HepG2 (cell line): ENCODE data around the gene PSMD9. TPM values are rescaled to one million over a fixed set of nuclear protein-coding genes. Genes with fewer than 3 reads are reported as not detected.
A peak's percentile ranks its signal among the peaks of the same experiment; 100 is the strongest.

ENCODE experiments used
- CBFB ChIP-seq: sonication (generic); formaldehyde crosslinking; IDR thresholded peaks from 2 replicates; pipeline ENCODE4 v1.4.0; 2020; ENCODE audit warnings: missing genetic modification reagents
- CCAR2 ChIP-seq: fragments of 200-400 bp; formaldehyde crosslinking; optimal IDR thresholded peaks from 2 replicates; pipeline ENCODE3; 2018; ENCODE audit warnings: low read depth, mild to moderate bottlenecking, low read length, moderate library complexity
- FOXA3 ChIP-seq: IDR thresholded peaks from 2 replicates; pipeline ENCODE4 v1.6.1; 2016; ENCODE audit warnings: missing genetic modification reagents, missing compliant biosample characterization
- GLI4 ChIP-seq: sonication (generic); formaldehyde crosslinking; IDR thresholded peaks from 2 replicates; pipeline ENCODE4 v1.5.1; 2020; ENCODE audit warnings: missing genetic modification reagents, mild to moderate bottlenecking, moderate library complexity, borderline replicate concordance
- JUN ChIP-seq: sonication (generic); formaldehyde crosslinking; IDR thresholded peaks from 2 replicates; pipeline ENCODE4 v1.4.0; 2020; ENCODE audit warnings: mild to moderate bottlenecking, missing genetic modification reagents
- KMT2A ChIP-seq: sonication (generic); formaldehyde crosslinking; IDR thresholded peaks from 2 replicates; pipeline ENCODE4 v1.4.0; 2020; ENCODE audit warnings: missing genetic modification reagents
- MBD4 ChIP-seq: IDR thresholded peaks from 2 replicates; pipeline ENCODE4 v1.6.1; 2012; ENCODE audit warnings: low read length, inconsistent platforms, borderline replicate concordance
- MEF2D ChIP-seq: sonication (generic); formaldehyde crosslinking; IDR thresholded peaks from 2 replicates; pipeline ENCODE4 v1.5.1; 2020; ENCODE audit warnings: mild to moderate bottlenecking, missing genetic modification reagents
- PAWR ChIP-seq: sonication (generic); formaldehyde crosslinking; IDR thresholded peaks from 2 replicates; pipeline ENCODE4 v1.4.0; 2020; ENCODE audit warnings: missing genetic modification reagents, mild to moderate bottlenecking, borderline replicate concordance
- TBL1XR1 ChIP-seq: fragments of 150-350 bp; IDR thresholded peaks from 2 replicates; pipeline ENCODE4 v1.6.1; 2014; ENCODE audit warnings: borderline replicate concordance, low read length; ENCODE audit not compliant: partially characterized antibody
- TOE1 ChIP-seq: sonication (generic); formaldehyde crosslinking; IDR thresholded peaks from 2 replicates; pipeline ENCODE4 v1.4.0; 2020; ENCODE audit warnings: mild to moderate bottlenecking, missing genetic modification reagents
- ZSCAN29 ChIP-seq: sonication (generic); formaldehyde crosslinking; conservative IDR thresholded peaks from 2 replicates; pipeline ENCODE4 v1.4.0; 2020; ENCODE audit warnings: mild to moderate bottlenecking, missing genetic modification reagents
- polyA plus RNA-seq, 8 experiments: library from polyadenylated mRNA; depleted of rRNA in 3 of 8; stranded (reverse) in 7 of 8; unstranded in 1 of 8; fragments of >200 nt; fragmentation: Illumina TruSeq in 4 of 8; extraction: Trizol in 4 of 8; gene quantifications; 2 replicates each; pipeline versions ENCODE4 v1.2.1 to v1.2.3, GENCODE V29; 2011 to 2016; ENCODE audit warnings: low read depth in 4 of 8, missing spikeins in 1 of 8, mixed read lengths in 1 of 8; ENCODE audit not compliant: insufficient read depth in 1 of 8
- total RNA-seq, 5 experiments: library from RNA; depleted of rRNA; stranded (reverse); fragments of >200 nt; fragmentation: Illumina TruSeq; extraction: Trizol; gene quantifications; 2 replicates each; pipeline ENCODE4 v1.2.3, GENCODE V29; 2016; ENCODE audit warnings: low read depth in 1 of 5
- TF ChIP-seq, protein P1 (sequence below): sonication (generic); formaldehyde crosslinking; IDR thresholded peaks from 2 replicates; pipeline ENCODE4 v1.4.0; 2020; ENCODE audit warnings: missing genetic modification reagents
- TF ChIP-seq, protein P2 (sequence below): IDR thresholded peaks from 2 replicates; pipeline ENCODE4 v1.6.1; 2016
- TF ChIP-seq, protein P3 (sequence below), 2 experiments: fragments of 450-650 bp in 1 of 2; sonication (generic) in 1 of 2; formaldehyde crosslinking in 1 of 2; IDR thresholded peaks; 2 replicates each; pipeline versions ENCODE4 v1.6.1 to v1.8.0; 2016 to 2022; ENCODE audit warnings: antibody characterized with exemption in 1 of 2, mild to moderate bottlenecking in 1 of 2, missing genetic modification reagents in 1 of 2
- TF ChIP-seq, protein P4 (sequence below): sonication (generic); formaldehyde crosslinking; IDR thresholded peaks from 2 replicates; pipeline ENCODE4 v1.4.0; 2020; ENCODE audit warnings: missing genetic modification reagents

Gene PSMD9
- total and polyA plus RNA-seq, 2 of the 13 experiments (the other 11 are each of a cell fraction or from before 2014, with no cell fraction given), result 41.4 to 61.1 TPM

DNA sequence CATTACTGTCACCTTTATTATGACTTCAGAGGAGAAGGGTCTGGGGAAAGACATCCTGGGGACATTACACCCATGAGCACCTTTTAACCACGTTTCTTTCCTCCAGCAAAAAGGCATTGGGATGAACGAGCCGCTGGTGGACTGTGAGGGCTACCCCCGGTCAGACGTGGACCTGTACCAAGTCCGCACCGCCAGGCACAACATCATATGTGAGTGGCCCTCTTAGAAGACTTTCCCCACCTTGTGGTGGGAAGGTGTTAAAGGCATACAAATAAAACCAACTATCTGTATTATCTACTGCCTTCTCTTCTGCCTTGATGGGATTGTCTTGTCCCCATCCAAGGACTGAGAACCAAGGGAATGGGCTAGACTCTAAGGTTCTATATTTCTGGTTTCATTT lies 6.0 kb downstream of the PSMD9 start (continued):
- no peak for TF ChIP-seq CCAR2
- TF ChIP-seq JUN (CRISPR knock-in tag), result no peak
- no peak for TF ChIP-seq MEF2D (CRISPR knock-in tag)
- no peak for TF ChIP-seq CBFB
- TF ChIP-seq, protein P1, sequence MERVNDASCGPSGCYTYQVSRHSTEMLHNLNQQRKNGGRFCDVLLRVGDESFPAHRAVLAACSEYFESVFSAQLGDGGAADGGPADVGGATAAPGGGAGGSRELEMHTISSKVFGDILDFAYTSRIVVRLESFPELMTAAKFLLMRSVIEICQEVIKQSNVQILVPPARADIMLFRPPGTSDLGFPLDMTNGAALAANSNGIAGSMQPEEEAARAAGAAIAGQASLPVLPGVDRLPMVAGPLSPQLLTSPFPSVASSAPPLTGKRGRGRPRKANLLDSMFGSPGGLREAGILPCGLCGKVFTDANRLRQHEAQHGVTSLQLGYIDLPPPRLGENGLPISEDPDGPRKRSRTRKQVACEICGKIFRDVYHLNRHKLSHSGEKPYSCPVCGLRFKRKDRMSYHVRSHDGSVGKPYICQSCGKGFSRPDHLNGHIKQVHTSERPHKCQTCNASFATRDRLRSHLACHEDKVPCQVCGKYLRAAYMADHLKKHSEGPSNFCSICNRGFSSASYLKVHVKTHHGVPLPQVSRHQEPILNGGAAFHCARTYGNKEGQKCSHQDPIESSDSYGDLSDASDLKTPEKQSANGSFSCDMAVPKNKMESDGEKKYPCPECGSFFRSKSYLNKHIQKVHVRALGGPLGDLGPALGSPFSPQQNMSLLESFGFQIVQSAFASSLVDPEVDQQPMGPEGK (CRISPR knock-in tag), result peak; percentile 34; the same call in 1 of the 2 replicates
- TF ChIP-seq, protein P2, sequence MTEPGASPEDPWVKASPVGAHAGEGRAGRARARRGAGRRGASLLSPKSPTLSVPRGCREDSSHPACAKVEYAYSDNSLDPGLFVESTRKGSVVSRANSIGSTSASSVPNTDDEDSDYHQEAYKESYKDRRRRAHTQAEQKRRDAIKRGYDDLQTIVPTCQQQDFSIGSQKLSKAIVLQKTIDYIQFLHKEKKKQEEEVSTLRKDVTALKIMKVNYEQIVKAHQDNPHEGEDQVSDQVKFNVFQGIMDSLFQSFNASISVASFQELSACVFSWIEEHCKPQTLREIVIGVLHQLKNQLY (CRISPR knock-in tag), result no peak
- TF ChIP-seq FOXA3 (CRISPR knock-in tag), result peak; percentile 21; the same call in 1 of the 2 replicates
- TF ChIP-seq MBD4, result no peak
- TF ChIP-seq, protein P3, sequence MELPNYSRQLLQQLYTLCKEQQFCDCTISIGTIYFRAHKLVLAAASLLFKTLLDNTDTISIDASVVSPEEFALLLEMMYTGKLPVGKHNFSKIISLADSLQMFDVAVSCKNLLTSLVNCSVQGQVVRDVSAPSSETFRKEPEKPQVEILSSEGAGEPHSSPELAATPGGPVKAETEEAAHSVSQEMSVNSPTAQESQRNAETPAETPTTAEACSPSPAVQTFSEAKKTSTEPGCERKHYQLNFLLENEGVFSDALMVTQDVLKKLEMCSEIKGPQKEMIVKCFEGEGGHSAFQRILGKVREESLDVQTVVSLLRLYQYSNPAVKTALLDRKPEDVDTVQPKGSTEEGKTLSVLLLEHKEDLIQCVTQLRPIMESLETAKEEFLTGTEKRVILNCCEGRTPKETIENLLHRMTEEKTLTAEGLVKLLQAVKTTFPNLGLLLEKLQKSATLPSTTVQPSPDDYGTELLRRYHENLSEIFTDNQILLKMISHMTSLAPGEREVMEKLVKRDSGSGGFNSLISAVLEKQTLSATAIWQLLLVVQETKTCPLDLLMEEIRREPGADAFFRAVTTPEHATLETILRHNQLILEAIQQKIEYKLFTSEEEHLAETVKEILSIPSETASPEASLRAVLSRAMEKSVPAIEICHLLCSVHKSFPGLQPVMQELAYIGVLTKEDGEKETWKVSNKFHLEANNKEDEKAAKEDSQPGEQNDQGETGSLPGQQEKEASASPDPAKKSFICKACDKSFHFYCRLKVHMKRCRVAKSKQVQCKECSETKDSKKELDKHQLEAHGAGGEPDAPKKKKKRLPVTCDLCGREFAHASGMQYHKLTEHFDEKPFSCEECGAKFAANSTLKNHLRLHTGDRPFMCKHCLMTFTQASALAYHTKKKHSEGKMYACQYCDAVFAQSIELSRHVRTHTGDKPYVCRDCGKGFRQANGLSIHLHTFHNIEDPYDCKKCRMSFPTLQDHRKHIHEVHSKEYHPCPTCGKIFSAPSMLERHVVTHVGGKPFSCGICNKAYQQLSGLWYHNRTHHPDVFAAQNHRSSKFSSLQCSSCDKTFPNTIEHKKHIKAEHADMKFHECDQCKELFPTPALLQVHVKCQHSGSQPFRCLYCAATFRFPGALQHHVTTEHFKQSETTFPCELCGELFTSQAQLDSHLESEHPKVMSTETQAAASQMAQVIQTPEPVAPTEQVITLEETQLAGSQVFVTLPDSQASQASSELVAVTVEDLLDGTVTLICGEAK (IDR thresholded peaks at IDR 0.05), result no peak
- TF ChIP-seq, protein P3 (CRISPR knock-in tag; IDR thresholded peaks at IDR 0.05), result no peak
- no peak for TF ChIP-seq TOE1 (CRISPR knock-in tag)
- peak; percentile 18 for TF ChIP-seq TBL1XR1
- TF ChIP-seq PAWR, result no peak
- no peak for TF ChIP-seq ZSCAN29 (CRISPR knock-in tag)
- no peak for TF ChIP-seq KMT2A (CRISPR knock-in tag)
- TF ChIP-seq, protein P4, sequence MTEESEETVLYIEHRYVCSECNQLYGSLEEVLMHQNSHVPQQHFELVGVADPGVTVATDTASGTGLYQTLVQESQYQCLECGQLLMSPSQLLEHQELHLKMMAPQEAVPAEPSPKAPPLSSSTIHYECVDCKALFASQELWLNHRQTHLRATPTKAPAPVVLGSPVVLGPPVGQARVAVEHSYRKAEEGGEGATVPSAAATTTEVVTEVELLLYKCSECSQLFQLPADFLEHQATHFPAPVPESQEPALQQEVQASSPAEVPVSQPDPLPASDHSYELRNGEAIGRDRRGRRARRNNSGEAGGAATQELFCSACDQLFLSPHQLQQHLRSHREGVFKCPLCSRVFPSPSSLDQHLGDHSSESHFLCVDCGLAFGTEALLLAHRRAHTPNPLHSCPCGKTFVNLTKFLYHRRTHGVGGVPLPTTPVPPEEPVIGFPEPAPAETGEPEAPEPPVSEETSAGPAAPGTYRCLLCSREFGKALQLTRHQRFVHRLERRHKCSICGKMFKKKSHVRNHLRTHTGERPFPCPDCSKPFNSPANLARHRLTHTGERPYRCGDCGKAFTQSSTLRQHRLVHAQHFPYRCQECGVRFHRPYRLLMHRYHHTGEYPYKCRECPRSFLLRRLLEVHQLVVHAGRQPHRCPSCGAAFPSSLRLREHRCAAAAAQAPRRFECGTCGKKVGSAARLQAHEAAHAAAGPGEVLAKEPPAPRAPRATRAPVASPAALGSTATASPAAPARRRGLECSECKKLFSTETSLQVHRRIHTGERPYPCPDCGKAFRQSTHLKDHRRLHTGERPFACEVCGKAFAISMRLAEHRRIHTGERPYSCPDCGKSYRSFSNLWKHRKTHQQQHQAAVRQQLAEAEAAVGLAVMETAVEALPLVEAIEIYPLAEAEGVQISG, result peak; percentile 35; the same call in 1 of the 2 replicates
- no peak for TF ChIP-seq GLI4
